K562 (cell line): Measurements from ENCODE around the gene FLT1. TPM values are rescaled to one million over a fixed set of nuclear protein-coding genes. Genes with fewer than 3 reads are reported as not detected.

Experiments
- ATAC-seq: fragments of 200-7000 bp; cut with Tn5 transposase; 3 replicates; pipeline ENCODE4 v1.9.1; 2020; ENCODE audit warnings: moderate library complexity
- BruUV-seq: library from RNA; stranded (reverse); fragments of 400-500 nt; replicated peaks from 2 replicates; lab custom pipeline; 2021; lab: Mats Ljungman, UMichigan
- CTCF ChIA-PET: fragments of 300-600 bp; formaldehyde crosslinking; extraction: SDS; loops from one replicate; lab custom pipeline; 2021; ENCODE audit warnings: low intra/inter-chr PET ratio; lab: Yijun Ruan, JAX
- POLR2A ChIA-PET: fragments of 300-600, 350-650 bp; sonication (Branson Sonifier 250); formaldehyde crosslinking; extraction: SDS; loops from one replicate; lab custom pipeline; 2021; ENCODE audit warnings: antibody characterized with exemption, inconsistent platforms; lab: Yijun Ruan, JAX
- DNase-seq, 4 experiments: peaks; one replicate each; pipeline versions ENCODE4 v3.0.0 to v3.0.0-alpha.2; 2011 to 2018; ENCODE audit warnings: low spot score in 3 of 4, mixed read lengths in 3 of 4; ENCODE audit errors: extremely low read depth in 1 of 4
- FAIRE-seq: peaks from 2 replicates; lab custom pipeline; 2011; peaks lifted over from hg19 to GRCh38; lab: Jason Lieb, UNC
- H2AFZ ChIP-seq: 2 replicates; pipeline ENCODE4 v1.6.0; 2011; ENCODE audit warnings: low read depth, low read length, control low read depth, inconsistent platforms
- H3K27ac ChIP-seq: fragments of 200-600 bp; 3 replicates; pipeline ENCODE4 v1.8.0; 2011; ENCODE audit warnings: low read depth, mild to moderate bottlenecking, control low read depth, inconsistent platforms, low read length, moderate library complexity, mixed read lengths; ENCODE audit errors: extremely low read depth
- H3K27me3 ChIP-seq, 2 experiments: fragments of 300-600 bp in 1 of 2; 2 replicates in 1 of 2; 3 replicates in 1 of 2; pipeline versions ENCODE4 v1.6.0 to v1.8.0; 2011; ENCODE audit warnings: inconsistent platforms in 2 of 2, low read length in 2 of 2, mild to moderate bottlenecking in 1 of 2, mixed read lengths in 1 of 2, moderate library complexity in 1 of 2; ENCODE audit not compliant: control insufficient read depth in 2 of 2, insufficient read depth in 2 of 2
- H3K36me3 ChIP-seq: fragments of 300-600 bp; 3 replicates; pipeline ENCODE4 v1.8.0; 2011; ENCODE audit warnings: mild to moderate bottlenecking, low read length, inconsistent platforms; ENCODE audit not compliant: control insufficient read depth, insufficient read depth
- H3K4me1 ChIP-seq, 2 experiments: fragments of 200-600 bp in 1 of 2; replicated peaks in 1 of 2; 2 replicates in 1 of 2; 3 replicates in 1 of 2; pipeline versions ENCODE4 v1.5.1 to v1.8.0; 2011; ENCODE audit warnings: inconsistent platforms in 2 of 2, low read length in 2 of 2, mild to moderate bottlenecking in 1 of 2, mixed read lengths in 1 of 2, moderate library complexity in 1 of 2; ENCODE audit not compliant: control insufficient read depth in 2 of 2, insufficient read depth in 2 of 2
- H3K4me2 ChIP-seq: 2 replicates; pipeline ENCODE4 v1.6.1; 2011; ENCODE audit warnings: low read length, control low read depth, inconsistent platforms, mixed read lengths; ENCODE audit not compliant: insufficient read depth
- H3K4me3 ChIP-seq: fragments of 200-600 bp; sonication (generic), shearing (Covaris generic); 2 replicates; pipeline ENCODE4 v1.5.1; 2016; ENCODE audit warnings: control low read depth, inconsistent platforms
- H3K79me2 ChIP-seq: fragments of 200-600 bp; 3 replicates; pipeline ENCODE4 v1.8.0; 2011; ENCODE audit warnings: low read length, inconsistent platforms; ENCODE audit not compliant: control insufficient read depth, insufficient read depth
- H3K9ac ChIP-seq, 2 experiments: 2 replicates each; pipeline versions ENCODE4 v1.6.0 to v1.6.1; 2011; ENCODE audit warnings: low read depth in 2 of 2, low read length in 2 of 2, control low read depth in 1 of 2, inconsistent platforms in 1 of 2, mild to moderate bottlenecking in 1 of 2, mixed read lengths in 1 of 2; ENCODE audit not compliant: insufficient read depth in 1 of 2
- H3K9me1 ChIP-seq: one replicate; pipeline ENCODE4 v1.6.0; 2011; ENCODE audit warnings: inconsistent platforms, mild to moderate bottlenecking, low read length, moderate library complexity; ENCODE audit not compliant: control insufficient read depth, insufficient read depth
- H3K9me3 ChIP-seq: replicated peaks from 2 replicates; pipeline ENCODE4 v1.5.1; 2011; ENCODE audit warnings: low read depth, low read length, inconsistent platforms; ENCODE audit not compliant: control insufficient read depth, insufficient read depth
- H4K20me1 ChIP-seq: replicated peaks from 2 replicates; pipeline ENCODE4 v1.6.1; 2011; ENCODE audit warnings: low read length, inconsistent platforms, mixed read lengths; ENCODE audit not compliant: control insufficient read depth, insufficient read depth
- BRD9 ChIP-seq: fragments of 450-650 bp; IDR thresholded peaks from 2 replicates; pipeline ENCODE4 v1.6.1; 2018; ENCODE audit warnings: low read depth; ENCODE audit not compliant: partially characterized antibody
- CBFA2T2 ChIP-seq: fragments of 450-650 bp; conservative IDR thresholded peaks from 2 replicates; pipeline ENCODE4 v1.6.1; 2017; ENCODE audit warnings: mild to moderate bottlenecking
- CCAR2 ChIP-seq: fragments of 200-400 bp; formaldehyde crosslinking; IDR thresholded peaks from 2 replicates; pipeline ENCODE4 v1.6.1; 2017; ENCODE audit warnings: mild to moderate bottlenecking, low read depth, low read length
- CEBPG ChIP-seq, 3 experiments: fragments of 200-800 bp in 1 of 3; sonication (Bioruptor generic) in 1 of 3; sonication (generic) in 1 of 3; formaldehyde crosslinking in 1 of 3; IDR thresholded peaks in 2 of 3; conservative IDR thresholded peaks in 1 of 3; 2 replicates each; pipeline versions ENCODE4 v1.6.1 to v1.8.0; 2016 to 2022; ENCODE audit warnings: missing compliant biosample characterization in 2 of 3, missing genetic modification characterization in 2 of 3, mild to moderate bottlenecking in 1 of 3, missing genetic modification reagents in 1 of 3
- CHCHD3 ChIP-seq: fragments of 250-450 bp; sonication (Bioruptor Pico); IDR thresholded peaks from 2 replicates; pipeline ENCODE4 v2.1.2; 2022; ENCODE audit warnings: mild to moderate bottlenecking
- DNMT1 ChIP-seq: fragments of 450-650 bp; IDR thresholded peaks from 2 replicates; pipeline ENCODE4 v1.6.1; 2016; ENCODE audit warnings: antibody characterized with exemption, mild to moderate bottlenecking
- E2F5 ChIP-seq: sonication (generic); formaldehyde crosslinking; IDR thresholded peaks from 2 replicates; pipeline ENCODE4 v1.8.0; 2022; ENCODE audit warnings: mild to moderate bottlenecking, missing genetic modification reagents
- ERF ChIP-seq: fragments of 450-650 bp; formaldehyde crosslinking; IDR thresholded peaks from 2 replicates; pipeline ENCODE4 v1.4.0; 2020; ENCODE audit warnings: mild to moderate bottlenecking, mixed read lengths
- FOXJ2 ChIP-seq: fragments of 200-800 bp; sonication (Bioruptor generic); IDR thresholded peaks from 2 replicates; pipeline ENCODE4 v1.6.1; 2016; ENCODE audit warnings: missing genetic modification characterization, missing compliant biosample characterization
- KDM2B ChIP-seq: fragments of 250-450 bp; sonication (Bioruptor Pico); IDR thresholded peaks from 2 replicates; pipeline ENCODE4 v1.8.0; 2021; ENCODE audit warnings: mild to moderate bottlenecking, moderate library complexity
- PHF21A ChIP-seq: fragments of 450-650 bp; IDR thresholded peaks from 2 replicates; pipeline ENCODE4 v1.6.1; 2017; ENCODE audit warnings: low read depth, borderline replicate concordance
- RBM17 ChIP-seq: fragments of 200-400 bp; formaldehyde crosslinking; IDR thresholded peaks from 2 replicates; pipeline ENCODE4 v1.6.1; 2017; ENCODE audit warnings: low read depth, mild to moderate bottlenecking, low read length, borderline replicate concordance
- SMAD4 ChIP-seq: fragments of 250-450 bp; sonication (Bioruptor Pico); conservative IDR thresholded peaks from 2 replicates; pipeline ENCODE4 v1.8.0; 2021; ENCODE audit warnings: inconsistent platforms, mild to moderate bottlenecking, moderate library complexity
- TFAP4 ChIP-seq: sonication (generic); formaldehyde crosslinking; IDR thresholded peaks from 2 replicates; pipeline ENCODE4 v1.8.0; 2022; ENCODE audit warnings: missing genetic modification reagents, mild to moderate bottlenecking, moderate library complexity, borderline replicate concordance
- TFE3 ChIP-seq: fragments of 450-650 bp; formaldehyde crosslinking; IDR thresholded peaks from 2 replicates; pipeline ENCODE4 v1.4.0; 2020; ENCODE audit warnings: mild to moderate bottlenecking, mixed read lengths
- XRCC3 ChIP-seq: fragments of 450-650 bp; IDR thresholded peaks from 2 replicates; pipeline ENCODE4 v1.6.1; 2017; ENCODE audit warnings: mild to moderate bottlenecking, moderate library complexity
- ZBTB2 ChIP-seq: fragments of 450-650 bp; IDR thresholded peaks from 2 replicates; pipeline ENCODE4 v1.6.1; 2016; ENCODE audit warnings: antibody characterized with exemption
- ZFPM2 ChIP-seq: fragments of 250-450 bp; sonication (Bioruptor Pico); IDR thresholded peaks from 2 replicates; pipeline ENCODE4 v1.5.1; 2022; ENCODE audit warnings: mild to moderate bottlenecking
- ZFX ChIP-seq: sonication (generic); formaldehyde crosslinking; IDR thresholded peaks from 2 replicates; pipeline ENCODE4 v1.8.0; 2022; ENCODE audit warnings: mild to moderate bottlenecking, missing genetic modification reagents, moderate library complexity
- WGBS: fragments of 100-300 bp; shearing (Covaris generic); methylation state at CpG from one replicate; pipeline ENCODE4 v1.1.6; 2016; ENCODE audit warnings: low coverage, mixed read lengths; ENCODE audit not compliant: insufficient coverage; ENCODE audit errors: missing lambda C conversion rate; 5-methylcytosine and 5-hydroxymethylcytosine counted together
- in situ Hi-C: fragments of 300-500 bp; cut with MboI; formaldehyde crosslinking; loops from 4 replicates; pipeline ENCODE4 v1.15.0; 2018; ENCODE audit warnings: inconsistent platforms, mixed read lengths
- intact Hi-C: fragments of 100-400 bp; cut with micrococcal nuclease; formaldehyde crosslinking; loops from 2 replicates; pipeline ENCODE4 v1.14.2; 2022
- polyA plus RNA-seq, 8 experiments: library from polyadenylated mRNA; depleted of rRNA in 4 of 8; stranded (reverse) in 5 of 8; unstranded in 3 of 8; fragments of >200 nt; fragmentation: Nextera tagmentation in 2 of 8; fragmentation: Illumina TruSeq in 1 of 8; extraction: Ambion mirVana in 2 of 8; extraction: Trizol in 1 of 8; gene quantifications; 2 replicates each; pipeline versions ENCODE4 v1.2.1 to v1.2.3, GENCODE V29; 2011 to 2014; ENCODE audit warnings: inconsistent platforms in 1 of 8, missing spikeins in 1 of 8
- total RNA-seq, 7 experiments: library from RNA; depleted of rRNA in 6 of 7; stranded (reverse); fragments of >200 nt in 6 of 7; fragmentation: Illumina TruSeq in 2 of 7; extraction: Trizol in 2 of 7; gene quantifications; 2 replicates each; pipeline versions ENCODE4 v1.2.1 to v1.2.3, GENCODE V29; 2011 to 2021; ENCODE audit warnings: low replicate concordance in 1 of 7

The FLT1 gene
- total and polyA plus RNA-seq, 9 of the 15 experiments (the other 6 are each of a cell fraction or from before 2014, with no cell fraction given), result 0.01 to 2.0 (median 0.22) TPM

GRCh38 chr13:28429685-28430290, 65.1 kb downstream of the FLT1 start:
- Histone ChIP-seq H3K27me3 (no peaks in the 10 kb centered on the region), H3K4me3 (no peak overlapping the region), H3K9ac (no peak overlapping the region), H3K4me1 (no peaks in the 10 kb centered on the region), H3K4me2 (no peak overlapping the region), H2AFZ (no peak overlapping the region), H4K20me1 (no peaks in the 10 kb centered on the region), H3K36me3 (no peaks in the 10 kb centered on the region), H3K9me3 (no peaks in the 10 kb centered on the region), H3K9me1 (no peaks in the 10 kb centered on the region), H3K79me2 (no peaks in the 10 kb centered on the region), H3K27ac (no peak overlapping the region)
- in situ Hi-C loops (no loop called here), intact Hi-C loops (no loop called here)
- DNase-seq, result no peak
- WGBS, result 56% methylated on average over 9 of the region's 10 CpGs
- FAIRE-seq, result no peak
- TF ChIP-seq CCAR2, result no peak
- no peak for TF ChIP-seq DNMT1
- no peak for TF ChIP-seq FOXJ2 (tag)
- no peak for TF ChIP-seq E2F5 (CRISPR knock-in tag)
- no peak for TF ChIP-seq RBM17
- TF ChIP-seq CBFA2T2, result no peak
- no peak for TF ChIP-seq SMAD4
- no peak for TF ChIP-seq KDM2B (CRISPR knock-in tag)
- TF ChIP-seq ZFX (CRISPR knock-in tag), result no peak
- no peak for TF ChIP-seq CHCHD3 (CRISPR knock-in tag)
- no peak for TF ChIP-seq CEBPG (CRISPR knock-in tag; IDR thresholded peaks at IDR 0.05)
- TF ChIP-seq CEBPG (tag; conservative IDR thresholded peaks at IDR 0.05 in 1 of 2, IDR thresholded peaks at IDR 0.05 in 1 of 2), result no peak
- TF ChIP-seq BRD9, result no peak
- TF ChIP-seq TFE3 (CRISPR knock-in tag), result no peak
- no peak for TF ChIP-seq ERF
- TF ChIP-seq TFAP4 (CRISPR knock-in tag), result no peak
- TF ChIP-seq ZFPM2 (CRISPR knock-in tag), result no peak
- TF ChIP-seq ZBTB2, result no peak
- TF ChIP-seq PHF21A, result no peak
- no peak for TF ChIP-seq XRCC3
- BruUV-seq, result no TSS peak
- CTCF ChIA-PET, result no interaction called here
- no peak for ATAC-seq
- POLR2A ChIA-PET, result no interaction called here
